ENCODE results near the gene TTC39B. TPM values are rescaled to one million over a fixed set of nuclear protein-coding genes. Genes with fewer than 3 reads are reported as not detected.
"Not testable (repeated sequence)": the region's sequence is repeated elsewhere in the genome, so short reads cannot be mapped to it uniquely, and the experiment has no call there.

The TTC39B gene
- total RNA-seq, 1 donor from 2014 or later, result 46.9 TPM

DNA sequence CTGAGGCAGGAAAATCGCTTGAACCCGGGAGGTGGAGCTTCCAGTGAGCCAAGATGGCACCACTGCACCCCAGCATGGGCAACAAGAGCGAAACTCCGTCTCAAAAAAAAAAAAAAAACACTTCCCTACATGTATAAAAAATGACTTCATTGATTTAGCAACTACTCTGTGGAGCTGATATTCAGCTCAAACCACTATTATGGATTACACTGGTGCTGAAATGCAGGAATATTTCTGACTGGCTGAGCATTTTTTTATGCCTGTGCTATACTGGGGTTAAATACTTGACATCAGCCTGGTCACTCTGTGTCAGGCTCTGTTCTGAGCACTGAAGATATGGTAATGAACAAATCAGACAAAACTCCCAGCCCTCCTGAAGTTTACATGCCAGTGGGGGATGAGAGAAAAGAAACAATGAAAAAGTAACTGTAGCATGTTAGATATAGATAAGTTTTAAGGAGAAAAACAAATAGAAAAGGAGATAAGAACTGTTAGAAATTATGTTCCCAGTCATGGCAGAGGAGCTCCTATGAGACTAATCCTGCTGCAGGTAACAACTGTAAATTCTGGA, 22.6 kb upstream of the TTC39B start:
- Histone ChIP-seq H3K9me3 (no peaks in the 10 kb centered on the region), H3K27me3 (no peaks in the 10 kb centered on the region), H3K27ac (no peak overlapping the region), H3K4me3 (no peak overlapping the region), H3K4me1 (peaks cover 7% of the 10 kb centered on the region), H3K36me3 (no peaks in the 10 kb centered on the region)
- intact Hi-C loops (cut with DNase I), result no loop called here
- DNase-seq (no peak), ATAC-seq (no peak)
- TF ChIP-seq, protein P1, sequence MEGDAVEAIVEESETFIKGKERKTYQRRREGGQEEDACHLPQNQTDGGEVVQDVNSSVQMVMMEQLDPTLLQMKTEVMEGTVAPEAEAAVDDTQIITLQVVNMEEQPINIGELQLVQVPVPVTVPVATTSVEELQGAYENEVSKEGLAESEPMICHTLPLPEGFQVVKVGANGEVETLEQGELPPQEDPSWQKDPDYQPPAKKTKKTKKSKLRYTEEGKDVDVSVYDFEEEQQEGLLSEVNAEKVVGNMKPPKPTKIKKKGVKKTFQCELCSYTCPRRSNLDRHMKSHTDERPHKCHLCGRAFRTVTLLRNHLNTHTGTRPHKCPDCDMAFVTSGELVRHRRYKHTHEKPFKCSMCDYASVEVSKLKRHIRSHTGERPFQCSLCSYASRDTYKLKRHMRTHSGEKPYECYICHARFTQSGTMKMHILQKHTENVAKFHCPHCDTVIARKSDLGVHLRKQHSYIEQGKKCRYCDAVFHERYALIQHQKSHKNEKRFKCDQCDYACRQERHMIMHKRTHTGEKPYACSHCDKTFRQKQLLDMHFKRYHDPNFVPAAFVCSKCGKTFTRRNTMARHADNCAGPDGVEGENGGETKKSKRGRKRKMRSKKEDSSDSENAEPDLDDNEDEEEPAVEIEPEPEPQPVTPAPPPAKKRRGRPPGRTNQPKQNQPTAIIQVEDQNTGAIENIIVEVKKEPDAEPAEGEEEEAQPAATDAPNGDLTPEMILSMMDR (IDR thresholded peaks at IDR 0.05), result no peak

GRCh38 chr9:15328946-15329345, 21.9 kb upstream of the TTC39B start:
- no peak overlapping the region for H3K27ac ChIP-seq
- no peaks in the 10 kb centered on the region for H3K9me3 ChIP-seq
- no peaks in the 10 kb centered on the region for H3K27me3 ChIP-seq
- no peak for DNase-seq
- H3K4me1 ChIP-seq, result peaks cover 7% of the 10 kb centered on the region
- intact Hi-C loops (cut with DNase I), result no loop called here
- TF ChIP-seq, protein P1 (IDR thresholded peaks at IDR 0.05), result no peak
- H3K36me3 ChIP-seq, result no peaks in the 10 kb centered on the region
- no peak for ATAC-seq
- H3K4me3 ChIP-seq, result no peak overlapping the region

GRCh38 chr9:15322695-15323094, 15.7 kb upstream of the TTC39B start:
- H3K27me3 ChIP-seq; intact Hi-C loops (cut with DNase I); DNase-seq; H3K27ac ChIP-seq; H3K36me3 ChIP-seq; ATAC-seq; H3K4me3 ChIP-seq; H3K4me1 ChIP-seq; H3K9me3 ChIP-seq: not testable (repeated sequence)

- H3K27ac ChIP-seq; H3K4me1 ChIP-seq; H3K4me3 ChIP-seq; ATAC-seq; H3K27me3 ChIP-seq; H3K9me3 ChIP-seq; intact Hi-C loops (cut with DNase I); H3K36me3 ChIP-seq; DNase-seq: not testable (repeated sequence)
Measured at GRCh38 chr9:15319661-15320060, 12.6 kb upstream of the TTC39B start.

DNA sequence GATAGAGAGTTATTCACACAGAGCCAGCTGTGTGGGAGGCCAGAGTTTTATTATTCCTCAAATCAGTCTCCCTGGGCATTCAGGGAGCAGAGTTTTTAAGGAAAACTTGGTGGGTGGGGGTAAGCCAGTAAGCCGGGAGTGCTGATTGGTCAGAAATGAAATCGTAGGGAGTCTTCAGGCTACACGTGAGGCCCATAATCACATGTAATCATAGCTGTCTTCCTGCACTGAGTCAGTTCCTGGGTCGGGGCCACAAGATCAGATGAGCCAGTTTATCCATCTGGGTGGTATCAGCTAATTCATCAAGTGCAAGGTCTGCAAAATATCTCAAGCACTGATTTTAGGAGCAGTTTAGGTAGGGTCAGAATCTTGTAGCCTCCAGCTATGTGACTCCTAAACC, 10.8 kb upstream of the TTC39B start:
- DNase-seq (no peak), ATAC-seq (no peak)
- intact Hi-C loops (cut with DNase I), result no loop called here
- TF ChIP-seq, protein P1 (IDR thresholded peaks at IDR 0.05), result no peak
- Histone ChIP-seq H3K36me3 (no peaks in the 10 kb centered on the region), H3K4me3 (no peak overlapping the region), H3K27me3 (no peaks in the 10 kb centered on the region), H3K9me3 (no peaks in the 10 kb centered on the region), H3K4me1 (no peaks in the 10 kb centered on the region), H3K27ac (no peak overlapping the region)

DNA sequence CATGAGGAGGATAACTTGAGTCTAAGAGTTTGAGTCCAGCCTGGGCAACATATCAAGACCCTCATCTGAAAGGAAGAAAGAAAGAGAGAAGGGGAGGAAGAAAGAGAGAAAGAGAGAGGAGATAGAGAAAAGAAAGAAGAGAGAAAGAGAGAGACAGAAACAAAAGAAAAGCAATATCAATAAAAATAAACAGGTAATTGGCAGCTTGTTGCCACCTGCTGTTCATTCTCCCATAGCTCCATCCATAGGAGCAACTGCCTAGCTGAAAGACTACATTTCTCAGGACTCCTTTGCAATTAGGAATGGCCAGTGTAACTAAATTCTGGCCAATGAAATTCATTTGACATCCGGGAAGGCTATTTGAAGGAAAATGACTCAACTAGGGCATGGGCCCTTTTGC, 4.6 kb upstream of the TTC39B start:
- intact Hi-C loops (cut with DNase I), result no loop called here
- no peaks in the 10 kb centered on the region for H3K27me3 ChIP-seq
- no peak for DNase-seq
- H3K27ac ChIP-seq, result no peak overlapping the region
- H3K4me3 ChIP-seq, result no peak overlapping the region
- no peaks in the 10 kb centered on the region for H3K9me3 ChIP-seq
- TF ChIP-seq, protein P1 (IDR thresholded peaks at IDR 0.05), result no peak
- no peak for ATAC-seq
- no peaks in the 10 kb centered on the region for H3K4me1 ChIP-seq
- no peaks in the 10 kb centered on the region for H3K36me3 ChIP-seq
